Measurements from ENCODE around the gene DHRS12. TPM values are rescaled to one million over a fixed set of nuclear protein-coding genes. Genes with fewer than 3 reads are reported as not detected.

DHRS12 gene
- total RNA-seq, 1 donor from 2014 or later, result 12.5 TPM

- intact Hi-C loops (cut with DNase I), result no loop called here
- Histone ChIP-seq H3K9me3 (no peaks in the 10 kb centered on the region), H3K4me3 (peak overlapping the region in 1 of 2 donors; percentile 0), H3K27ac (peak overlapping the region; percentile 75), H3K4me1 (peaks cover 18% of the 10 kb centered on the region), H3K27me3 (no peaks in the 10 kb centered on the region), H3K36me3 (no peaks in the 10 kb centered on the region)
- TF ChIP-seq CTCF (IDR thresholded peaks at IDR 0.05) (no peak), POLR2AphosphoS5 (IDR thresholded peaks at IDR 0.05; ENCODE audit: insufficient read depth in 1 of 2, low read depth in 1 of 2) (peak in 1 of 2 donors; percentile 34), POLR2A (IDR thresholded peaks at IDR 0.05) (no peak)
- no peak for DNase-seq (ENCODE audit: extremely low spot score in 2 of 2)
Measured at GRCh38 chr13:51785712-51786424, 18.1 kb downstream of the DHRS12 start.

- Histone ChIP-seq H3K4me3 (no peak overlapping the region), H3K4me1 (peaks cover 18% of the 10 kb centered on the region), H3K9me3 (no peaks in the 10 kb centered on the region), H3K27ac (no peak overlapping the region), H3K36me3 (no peaks in the 10 kb centered on the region), H3K27me3 (no peaks in the 10 kb centered on the region)
- TF ChIP-seq POLR2A (IDR thresholded peaks at IDR 0.05) (no peak), POLR2AphosphoS5 (IDR thresholded peaks at IDR 0.05; ENCODE audit: insufficient read depth in 1 of 2, low read depth in 1 of 2) (no peak), CTCF (IDR thresholded peaks at IDR 0.05) (no peak)
- DNase-seq (ENCODE audit: extremely low spot score in 2 of 2), result no peak
- intact Hi-C loops (cut with DNase I), result no loop called here
Measured at GRCh38 chr13:51784097-51784496, 19.9 kb downstream of the DHRS12 start.

GRCh38 chr13:51783428-51784094, 20.4 kb downstream of the DHRS12 start:
- no peak for DNase-seq (ENCODE audit: extremely low spot score in 2 of 2)
- Histone ChIP-seq H3K27me3 (no peaks in the 10 kb centered on the region), H3K4me1 (peaks cover 18% of the 10 kb centered on the region), H3K27ac (no peak overlapping the region), H3K9me3 (no peaks in the 10 kb centered on the region), H3K4me3 (no peak overlapping the region), H3K36me3 (no peaks in the 10 kb centered on the region)
- no peak for TF ChIP-seq POLR2A (IDR thresholded peaks at IDR 0.05)
- TF ChIP-seq CTCF (IDR thresholded peaks at IDR 0.05), result no peak
- TF ChIP-seq POLR2AphosphoS5 (IDR thresholded peaks at IDR 0.05; ENCODE audit: insufficient read depth in 1 of 2, low read depth in 1 of 2), result no peak
- intact Hi-C loops (cut with DNase I), result no loop called here

GRCh38 chr13:51782026-51782710, 21.8 kb downstream of the DHRS12 start:
- Histone ChIP-seq H3K4me3 (no peak overlapping the region), H3K27me3 (no peaks in the 10 kb centered on the region), H3K36me3 (no peaks in the 10 kb centered on the region), H3K27ac (no peak overlapping the region), H3K4me1 (peaks cover 16% of the 10 kb centered on the region), H3K9me3 (no peaks in the 10 kb centered on the region)
- DNase-seq (ENCODE audit: extremely low spot score in 2 of 2), result no peak
- intact Hi-C loops (cut with DNase I), result no loop called here
- TF ChIP-seq CTCF (IDR thresholded peaks at IDR 0.05) (no peak), POLR2AphosphoS5 (IDR thresholded peaks at IDR 0.05; ENCODE audit: insufficient read depth in 1 of 2, low read depth in 1 of 2) (no peak)

Data from vagina (tissue), 2 donors.